GM21576 (cell line): ENCODE results near the gene OCRL.
"Not testable (repeated sequence)": the region's sequence is repeated elsewhere in the genome, so short reads cannot be mapped to it uniquely, and the experiment has no call there.

ENCODE experiments used
- ATAC-seq: cut with Tn5 transposase; IDR thresholded peaks from one replicate; pipeline ENCODE4 v1.9.1; 2021; ENCODE audit warnings: mild to moderate bottlenecking, moderate library complexity; ENCODE audit not compliant: unreplicated experiment

Gene OCRL

GRCh38 chrX:129534816-129535578 lies 5.1 kb upstream of the OCRL start:
- no peak for ATAC-seq

DNA sequence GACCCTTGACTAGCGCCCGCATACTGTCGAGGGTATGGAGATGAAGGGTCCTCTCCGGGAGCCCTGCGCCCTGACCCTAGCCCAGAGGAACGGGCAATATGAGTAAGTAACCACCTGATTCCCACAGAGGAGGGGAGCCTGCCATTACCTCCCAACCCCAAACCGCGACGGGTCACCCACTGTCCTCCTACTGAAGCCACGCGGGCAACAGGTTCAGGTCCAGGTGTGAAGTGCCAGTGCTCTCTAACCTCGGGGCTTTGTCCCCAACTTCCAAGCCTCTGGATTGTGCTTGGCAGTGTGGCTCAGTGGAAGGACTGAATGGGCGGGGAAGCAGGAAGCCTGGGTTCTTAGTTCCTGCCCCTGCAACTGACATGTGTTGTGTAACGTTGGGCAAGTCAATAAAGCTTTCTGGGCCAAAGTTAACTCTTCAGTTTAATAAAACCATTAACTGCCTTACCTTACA lies 694 bp downstream of the OCRL start:
- no peak for ATAC-seq

DNA sequence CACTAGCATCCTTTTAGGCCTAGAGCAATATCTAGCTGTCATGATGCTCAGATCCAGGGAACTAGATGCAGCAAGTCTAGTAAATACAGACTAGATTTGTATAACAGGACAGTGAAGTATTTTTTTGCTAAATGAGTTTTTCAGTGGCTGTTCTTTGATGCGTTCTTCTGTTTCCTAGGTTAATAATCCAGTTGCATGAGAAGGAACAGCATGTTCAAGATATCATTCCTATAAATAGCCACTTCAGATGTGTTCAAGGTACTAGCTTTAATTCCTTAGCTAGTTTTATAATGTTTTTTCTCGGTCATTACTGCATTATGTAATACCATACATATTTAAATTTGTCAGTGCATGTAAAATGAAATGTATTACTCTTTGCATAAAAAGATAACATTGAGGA lies 4.7 kb downstream of the OCRL start:
- no peak for ATAC-seq

DNA sequence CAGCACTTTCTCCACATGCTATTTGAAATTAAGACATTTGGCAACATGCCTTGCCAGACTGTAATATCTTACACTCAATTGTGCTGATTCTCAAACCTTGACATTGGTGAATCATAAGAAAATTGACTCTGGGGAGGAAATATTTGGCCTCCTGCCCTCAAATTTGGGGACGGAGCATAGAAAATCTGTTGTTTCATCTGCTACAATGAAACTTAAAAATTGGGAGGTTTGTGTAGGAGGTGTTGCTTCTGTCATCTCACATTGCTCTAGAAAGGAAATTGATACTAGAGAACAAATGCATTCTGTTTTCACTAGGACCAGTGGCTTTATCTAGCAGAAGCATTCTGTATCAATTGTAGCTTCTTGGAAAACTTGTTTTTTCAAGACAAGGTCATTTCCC lies 5.3 kb downstream of the OCRL start:
- no peak for ATAC-seq

GRCh38 chrX:129549124-129549523 lies 9.1 kb downstream of the OCRL start:
- ATAC-seq, result no peak

- ATAC-seq, result peak; percentile 97
Observed at GRCh38 chrX:129553619-129554288, 13.7 kb downstream of the OCRL start.

DNA sequence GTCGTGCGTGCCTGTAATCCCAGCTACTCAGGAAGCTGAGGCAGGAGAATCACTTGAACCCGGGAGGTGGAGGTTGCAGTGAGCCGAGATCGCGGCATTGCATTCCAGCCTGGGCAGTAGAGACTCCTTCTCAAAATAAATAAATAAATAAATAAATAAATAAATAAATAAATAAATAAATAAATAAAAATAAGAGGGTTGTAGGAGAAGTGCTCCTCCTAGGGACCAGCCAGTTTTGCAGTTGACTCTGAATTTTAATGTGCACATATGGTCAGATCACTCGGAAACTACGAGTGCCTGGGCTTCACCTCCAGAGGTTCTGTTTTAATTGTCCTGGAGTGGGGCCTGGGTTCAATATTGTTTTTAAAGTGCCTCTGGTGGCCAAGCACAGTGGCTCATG lies 14.8 kb downstream of the OCRL start:
- ATAC-seq, result not testable (repeated sequence)

DNA sequence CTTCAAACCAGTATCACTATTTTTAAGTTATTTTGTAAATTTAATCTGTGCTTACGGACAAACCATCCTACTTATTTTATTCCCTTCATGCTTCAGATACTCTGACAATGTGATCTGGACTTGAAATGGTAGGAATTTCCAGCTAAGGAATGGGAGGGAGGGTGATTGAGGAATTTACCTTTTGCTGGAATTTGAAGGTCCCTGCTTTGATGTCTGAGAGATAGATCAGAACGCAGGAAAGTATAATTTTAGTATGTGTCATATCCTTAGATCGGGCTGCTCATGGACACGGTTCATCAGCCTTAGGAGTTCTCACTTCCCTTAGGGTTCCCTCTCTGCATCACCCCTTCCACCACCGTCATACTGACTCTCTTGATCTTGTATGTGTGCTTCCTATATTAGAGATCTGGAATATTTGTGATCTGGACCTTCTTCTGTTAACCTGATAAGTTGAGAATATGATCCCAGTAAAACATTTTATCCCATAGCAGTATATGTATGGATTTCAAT lies 16.8 kb downstream of the OCRL start:
- no peak for ATAC-seq

DNA sequence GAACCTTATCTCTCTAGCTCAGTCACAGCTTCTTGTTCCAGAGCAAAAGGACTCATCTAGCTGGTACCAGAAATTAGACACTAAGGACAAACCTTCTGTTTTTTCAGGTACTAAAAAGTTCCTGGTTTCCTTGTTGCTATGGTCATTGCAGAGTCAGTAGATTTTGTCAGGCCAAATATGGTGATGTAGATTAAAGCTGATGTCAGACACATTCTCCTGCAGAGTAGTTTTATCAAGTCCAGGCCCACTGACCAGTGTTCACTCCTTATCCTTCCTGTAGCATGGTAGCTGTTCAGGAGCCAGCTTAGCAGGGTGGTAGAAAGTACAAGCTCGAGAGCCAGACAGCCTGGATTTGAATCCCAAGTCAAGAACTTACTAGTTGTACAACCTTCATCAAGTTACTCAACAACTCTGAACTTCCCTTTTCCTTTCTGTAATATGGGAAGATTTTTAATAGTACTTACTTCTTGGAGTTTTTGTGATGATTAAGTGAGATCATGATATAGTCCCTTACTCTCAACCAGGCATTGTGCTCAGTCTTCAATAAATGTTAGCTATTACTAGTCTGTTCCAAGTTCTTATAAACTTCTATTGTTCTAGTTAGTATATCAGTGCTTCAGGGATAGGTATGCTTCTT lies 17.9 kb downstream of the OCRL start:
- no peak for ATAC-seq

GRCh38 chrX:129559783-129560182 lies 19.7 kb downstream of the OCRL start:
- ATAC-seq, result no peak

- no peak for ATAC-seq
Observed at GRCh38 chrX:129561453-129561852, 21.4 kb downstream of the OCRL start.

- ATAC-seq, result not testable (repeated sequence)
Observed at GRCh38 chrX:129564345-129564744, 24.3 kb downstream of the OCRL start.

GRCh38 chrX:129565046-129565650 lies 25.1 kb downstream of the OCRL start:
- ATAC-seq, result no peak

DNA sequence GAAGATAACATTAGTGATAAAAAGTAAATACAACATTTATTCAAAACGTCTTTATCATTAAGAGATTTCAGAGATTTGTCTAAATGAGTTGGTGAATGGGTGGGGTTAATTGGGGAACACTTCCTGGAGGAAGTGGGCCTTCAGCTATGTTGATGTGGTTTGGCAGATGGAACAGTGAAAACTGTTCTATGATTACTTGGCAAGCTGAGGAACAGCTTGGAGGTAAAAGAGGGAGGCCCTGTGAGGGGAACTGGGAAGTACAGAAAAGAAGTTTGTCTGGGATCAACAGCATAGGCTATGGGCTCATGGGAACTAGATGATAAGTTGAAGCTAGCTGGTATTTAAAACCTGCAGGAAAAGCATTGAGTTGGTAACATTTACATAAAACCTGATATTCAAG lies 26.0 kb downstream of the OCRL start:
- ATAC-seq, result no peak

DNA sequence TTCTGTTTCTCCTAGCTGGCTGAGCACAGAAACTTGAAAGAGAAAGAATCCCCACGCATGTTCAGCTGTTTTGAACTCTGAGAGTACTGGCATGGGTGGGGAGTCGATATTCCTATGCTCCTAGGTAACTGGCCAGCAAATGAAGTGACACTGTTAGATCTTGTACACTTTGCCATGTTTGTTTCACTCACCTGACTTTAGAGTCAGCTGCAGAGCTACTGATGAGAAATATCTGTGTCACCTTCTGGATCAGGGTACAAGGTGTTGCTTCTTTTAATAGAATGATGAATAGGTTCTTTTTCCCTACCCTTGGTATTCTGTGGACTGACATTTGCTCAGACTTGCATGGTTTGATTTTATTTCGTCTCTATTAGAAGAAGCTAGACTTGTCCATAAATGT lies 28.3 kb downstream of the OCRL start:
- no peak for ATAC-seq

- no peak for ATAC-seq
Observed at GRCh38 chrX:129572422-129572821, 32.4 kb downstream of the OCRL start.

GRCh38 chrX:129573652-129574051 lies 33.6 kb downstream of the OCRL start:
- ATAC-seq, result not testable (repeated sequence)

- ATAC-seq, result no peak
Observed at GRCh38 chrX:129574214-129574613, 34.2 kb downstream of the OCRL start.

- ATAC-seq, result no peak
Observed at GRCh38 chrX:129576539-129576938, 36.5 kb downstream of the OCRL start.

DNA sequence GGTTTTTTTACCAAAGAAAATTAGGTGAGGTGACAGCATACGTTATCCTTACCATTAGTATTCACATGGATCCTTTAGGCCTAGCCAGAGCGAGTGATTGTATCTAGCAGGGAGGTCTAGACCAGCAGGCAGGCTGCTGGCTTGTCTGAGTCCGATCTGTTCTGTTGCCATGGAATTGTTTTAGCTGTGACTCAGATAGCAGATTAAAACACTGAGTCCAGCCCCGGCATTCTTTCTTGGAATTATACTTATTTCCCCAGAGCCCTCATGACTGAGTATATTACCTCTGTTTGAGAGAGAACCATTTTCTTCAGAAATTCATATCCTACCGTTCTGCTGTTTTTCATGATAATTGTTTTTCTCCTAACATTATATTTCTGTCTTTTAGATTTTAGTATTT lies 37.4 kb downstream of the OCRL start:
- ATAC-seq, result no peak

DNA sequence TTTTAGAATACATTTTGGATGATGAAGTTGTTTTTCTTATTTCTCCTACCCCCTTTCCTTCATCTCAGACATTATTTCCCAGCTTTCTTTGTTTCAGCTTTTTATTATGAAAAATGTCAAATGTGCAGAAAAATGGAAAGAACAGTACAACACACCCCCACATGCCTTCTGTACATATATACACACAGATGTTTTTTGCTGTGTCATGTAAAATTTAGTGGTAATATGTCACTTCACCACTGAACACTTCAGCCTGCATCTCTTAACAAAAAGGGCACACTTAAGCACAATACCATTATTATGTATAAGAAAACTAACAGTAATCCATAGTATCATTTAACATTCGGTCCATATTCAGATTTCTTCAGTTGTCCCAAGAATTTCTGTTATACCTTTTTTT lies 37.8 kb downstream of the OCRL start:
- ATAC-seq, result no peak
